A549 (cell line): ENCODE measurements around the gene XRCC2. TPM values are rescaled to one million over a fixed set of nuclear protein-coding genes. Genes with fewer than 3 reads are reported as not detected.
A peak's percentile ranks its signal among the peaks of the same experiment; 100 is the strongest.

ENCODE experiments used
- ATAC-seq, 2 experiments: fragments of 200-7000 bp in 1 of 2; fragments of >200 bp in 1 of 2; cut with Nextera tagmentation in 1 of 2; cut with Tn5 transposase in 1 of 2; 3 replicates each; pipeline versions ENCODE4 v1.8.0 to v1.9.1; 2018 to 2020; ENCODE audit warnings: mild to moderate bottlenecking in 1 of 2, moderate library complexity in 1 of 2
- CTCF ChIA-PET: fragments of 300-600 bp; sonication (Branson Sonifier 250); formaldehyde crosslinking; extraction: SDS; loops from one replicate; lab custom pipeline; 2021; ENCODE audit warnings: antibody characterized with exemption, inconsistent platforms; lab: Yijun Ruan, JAX
- POLR2A ChIA-PET: fragments of 350-600 bp; formaldehyde crosslinking; extraction: SDS; loops from one replicate; lab custom pipeline; 2021; ENCODE audit warnings: antibody characterized with exemption, inconsistent platforms; lab: Yijun Ruan, JAX
- DNase-seq, 2 experiments: peaks; one replicate each; pipeline versions ENCODE4 v3.0.0 to v3.0.0-alpha.2; 2011 to 2016; ENCODE audit warnings: low read depth in 1 of 2, low spot score in 1 of 2
- FAIRE-seq: peaks from 2 replicates; lab custom pipeline; 2011; peaks lifted over from hg19 to GRCh38; lab: Jason Lieb, UNC
- H3K27ac ChIP-seq, 2 experiments: fragments of >200 bp; sonication (Bioruptor Twin); formaldehyde crosslinking; 3 replicates each; pipeline ENCODE4 v1.5.1; 2016 to 2017
- H3K4me1 ChIP-seq: fragments of >200 bp; sonication (Bioruptor Twin); formaldehyde crosslinking; 3 replicates; pipeline ENCODE4 v1.6.1; 2016
- H3K4me2 ChIP-seq: fragments of >200 bp; sonication (Bioruptor Twin); formaldehyde crosslinking; 3 replicates; pipeline ENCODE4 v1.6.1; 2016
- H3K4me3 ChIP-seq: fragments of >200 bp; sonication (Bioruptor Twin); formaldehyde crosslinking; 3 replicates; pipeline ENCODE4 v1.5.1; 2016
- H3K9me3 ChIP-seq: fragments of >200 bp; sonication (Bioruptor Twin); formaldehyde crosslinking; 3 replicates; pipeline ENCODE4 v1.6.1; 2016
- BHLHE40 ChIP-seq: IDR thresholded peaks from 2 replicates; pipeline ENCODE4 v1.6.1; 2012; ENCODE audit warnings: low read depth, low read length, inconsistent platforms
- CBX8 ChIP-seq: fragments of 200-600 bp; sonication (generic); IDR thresholded peaks from 2 replicates; pipeline ENCODE4 v1.6.1; 2016
- CEBPB ChIP-seq, 2 experiments: fragments of >200 bp in 1 of 2; sonication (Bioruptor Twin) in 1 of 2; formaldehyde crosslinking in 1 of 2; IDR thresholded peaks; 2 replicates each; pipeline ENCODE4 v1.6.1; 2012 to 2016
- CHD2 ChIP-seq: fragments of 150-350 bp; IDR thresholded peaks from 2 replicates; pipeline ENCODE4 v1.6.1; 2014; ENCODE audit warnings: low read length; ENCODE audit not compliant: partially characterized antibody
- CHD4 ChIP-seq: fragments of 200-600 bp; sonication (generic); IDR thresholded peaks from 2 replicates; pipeline ENCODE4 v1.6.1; 2016; ENCODE audit warnings: antibody characterized with exemption, mild to moderate bottlenecking, borderline replicate concordance
- EHF ChIP-seq: fragments of 250-450 bp; sonication (Bioruptor Pico); IDR thresholded peaks from 2 replicates; pipeline ENCODE4 v1.5.0; 2020; ENCODE audit warnings: mild to moderate bottlenecking
- EHMT2 ChIP-seq: fragments of 200-600 bp; sonication (generic); IDR thresholded peaks from 2 replicates; pipeline ENCODE4 v1.6.1; 2016; ENCODE audit warnings: antibody characterized with exemption, low read depth, mild to moderate bottlenecking, moderate library complexity
- EP300 ChIP-seq, 2 experiments: fragments of >200 bp; sonication (Bioruptor Twin); formaldehyde crosslinking; IDR thresholded peaks; 2 replicates in 1 of 2; 3 replicates in 1 of 2; pipeline ENCODE4 v1.6.1; 2016 to 2017
- ESRRA ChIP-seq: fragments of 150-350 bp; IDR thresholded peaks from 2 replicates; pipeline ENCODE4 v1.6.1; 2014; ENCODE audit warnings: mild to moderate bottlenecking, low read length, borderline replicate concordance
- FOXS1 ChIP-seq: fragments of 250-450 bp; sonication (Bioruptor Pico); IDR thresholded peaks from 2 replicates; pipeline ENCODE4 v1.5.0; 2020; ENCODE audit warnings: mild to moderate bottlenecking, moderate library complexity
- GATA3 ChIP-seq: IDR thresholded peaks from 2 replicates; pipeline ENCODE4 v1.6.1; 2012; ENCODE audit warnings: borderline replicate concordance
- HEYL ChIP-seq: fragments of 250-450 bp; sonication (Bioruptor Pico); IDR thresholded peaks from 2 replicates; pipeline ENCODE4 v1.8.0; 2021; ENCODE audit warnings: mild to moderate bottlenecking, moderate library complexity
- HOXA7 ChIP-seq: fragments of 250-450 bp; sonication (Bioruptor Pico); IDR thresholded peaks from 2 replicates; pipeline ENCODE4 v1.5.0; 2020; ENCODE audit warnings: mild to moderate bottlenecking, moderate library complexity
- HOXB5 ChIP-seq: fragments of 250-450 bp; sonication (Bioruptor Pico); IDR thresholded peaks from 2 replicates; pipeline ENCODE4 v1.5.0; 2020; ENCODE audit warnings: mild to moderate bottlenecking, moderate library complexity
- JUNB ChIP-seq: fragments of >200 bp; sonication (Bioruptor Twin); formaldehyde crosslinking; IDR thresholded peaks from 2 replicates; pipeline ENCODE4 v1.6.1; 2016
- KDM1A ChIP-seq: fragments of 200-600 bp; sonication (generic); IDR thresholded peaks from 2 replicates; pipeline ENCODE4 v1.6.1; 2016; ENCODE audit warnings: low read depth, mild to moderate bottlenecking
- KDM5A ChIP-seq: fragments of 200-600 bp; sonication (generic); IDR thresholded peaks from 2 replicates; pipeline ENCODE4 v1.6.1; 2016; ENCODE audit warnings: antibody characterized with exemption, mild to moderate bottlenecking
- NPAS2 ChIP-seq: fragments of 250-450 bp; sonication (Bioruptor Pico); IDR thresholded peaks from 2 replicates; pipeline ENCODE4 v1.8.0; 2022; ENCODE audit warnings: mild to moderate bottlenecking, moderate library complexity, borderline replicate concordance
- NR3C1 ChIP-seq: fragments of >200 bp; sonication (Bioruptor Twin); formaldehyde crosslinking; IDR thresholded peaks from 3 replicates; pipeline ENCODE4 v1.6.1; 2017
- PHF8 ChIP-seq: fragments of 200-600 bp; sonication (generic); IDR thresholded peaks from 2 replicates; pipeline ENCODE4 v1.6.1; 2016; ENCODE audit warnings: low read depth, mild to moderate bottlenecking, antibody characterized with exemption, moderate library complexity, borderline replicate concordance
- POLR2A ChIP-seq: IDR thresholded peaks from 2 replicates; pipeline ENCODE4 v1.6.1; 2012; ENCODE audit warnings: mild to moderate bottlenecking, low read length
- POLR2AphosphoS2 ChIP-seq: conservative IDR thresholded peaks from 2 replicates; pipeline ENCODE4 v1.6.1; 2012; ENCODE audit warnings: low read length, improper control_type of control experiment, inconsistent platforms
- RARB ChIP-seq: fragments of 250-450 bp; sonication (Bioruptor Pico); IDR thresholded peaks from 2 replicates; pipeline ENCODE4 v1.8.0; 2021; ENCODE audit warnings: mild to moderate bottlenecking, moderate library complexity
- SMC3 ChIP-seq: fragments of >200 bp; sonication (Bioruptor Twin); formaldehyde crosslinking; IDR thresholded peaks from 3 replicates; pipeline ENCODE4 v1.6.1; 2018; ENCODE audit warnings: inconsistent platforms
- SREBF2 ChIP-seq: fragments of 450-650 bp; IDR thresholded peaks from 2 replicates; pipeline ENCODE4 v1.6.1; 2014; ENCODE audit warnings: mild to moderate bottlenecking, moderate library complexity
- WGBS: methylation state at CpG from one replicate; pipeline ENCODE4 v1.1.6; 2017; ENCODE audit errors: missing lambda C conversion rate; 5-methylcytosine and 5-hydroxymethylcytosine counted together
- polyA plus RNA-seq, 4 experiments: library from polyadenylated mRNA; depleted of rRNA in 3 of 4; stranded (reverse); fragments of >200 nt; fragmentation: RNase III in 1 of 4; extraction: RNeasy Plus Mini Kit Qiagen cat#74134 plus additional on column Dnase treatment in 1 of 4; gene quantifications; 2 replicates in 3 of 4; 3 replicates in 1 of 4; pipeline ENCODE4 v1.2.3, GENCODE V29; 2011 to 2017
- TF ChIP-seq, protein P1 (sequence below): fragments of 250-450 bp; sonication (Bioruptor Pico); IDR thresholded peaks from 2 replicates; pipeline ENCODE4 v1.5.0; 2021; ENCODE audit warnings: mild to moderate bottlenecking, moderate library complexity, borderline replicate concordance
- TF ChIP-seq, protein P2 (sequence below): IDR thresholded peaks from 2 replicates; pipeline ENCODE4 v1.6.1; 2012; ENCODE audit warnings: low read depth, borderline replicate concordance
- TF ChIP-seq, protein P3 (sequence below): fragments of 200-600 bp; sonication (generic); IDR thresholded peaks from 2 replicates; pipeline ENCODE4 v1.6.1; 2016; ENCODE audit warnings: antibody characterized with exemption, mild to moderate bottlenecking, moderate library complexity
- TF ChIP-seq, protein P4 (sequence below): fragments of >200 bp; sonication (Bioruptor Twin); formaldehyde crosslinking; IDR thresholded peaks from 3 replicates; pipeline ENCODE4 v1.6.1; 2016
- TF ChIP-seq, protein P5 (sequence below): fragments of 150-350 bp; IDR thresholded peaks from 2 replicates; pipeline ENCODE4 v1.6.1; 2014; ENCODE audit warnings: low read depth, mild to moderate bottlenecking, low read length
- TF ChIP-seq, protein P6 (sequence below): fragments of >200 bp; sonication (Bioruptor Twin); formaldehyde crosslinking; IDR thresholded peaks from 2 replicates; pipeline ENCODE4 v1.6.1; 2016
- TF ChIP-seq, protein P7 (sequence below): IDR thresholded peaks from 2 replicates; pipeline ENCODE4 v1.6.1; 2012

Gene XRCC2
- polyA plus RNA-seq, 2 of the 4 experiments (the other 2 are of a cell fraction) = 12.3 to 13.1 TPM

DNA sequence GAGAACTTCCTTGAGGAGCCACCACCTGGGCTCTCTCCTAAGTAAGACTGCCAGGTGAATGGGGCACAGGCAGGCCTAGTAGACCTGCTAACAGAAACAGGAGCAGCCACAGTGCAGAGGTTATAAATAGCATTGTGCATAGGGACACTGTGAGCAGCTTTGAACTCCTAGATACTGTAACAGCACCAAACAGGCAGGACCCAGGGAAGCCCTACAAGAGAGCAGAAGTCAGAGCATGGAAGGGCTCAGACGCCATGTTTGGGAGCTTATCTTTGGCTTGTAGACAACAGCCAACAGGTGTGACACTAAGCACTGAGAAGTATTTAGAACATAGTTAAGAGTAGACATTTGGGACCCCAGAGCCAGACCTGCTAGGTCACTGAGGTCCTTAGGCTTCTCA is 14.5 kb downstream of the XRCC2 start:
- TF ChIP-seq HOXA7 (CRISPR knock-in tag) = no peak
- TF ChIP-seq SREBF2 = no peak
- no peak for TF ChIP-seq KDM5A
- no peak for TF ChIP-seq FOXS1 (CRISPR knock-in tag)
- TF ChIP-seq CEBPB (IDR thresholded peaks at IDR 0.05) = no peak
- TF ChIP-seq, protein P1, sequence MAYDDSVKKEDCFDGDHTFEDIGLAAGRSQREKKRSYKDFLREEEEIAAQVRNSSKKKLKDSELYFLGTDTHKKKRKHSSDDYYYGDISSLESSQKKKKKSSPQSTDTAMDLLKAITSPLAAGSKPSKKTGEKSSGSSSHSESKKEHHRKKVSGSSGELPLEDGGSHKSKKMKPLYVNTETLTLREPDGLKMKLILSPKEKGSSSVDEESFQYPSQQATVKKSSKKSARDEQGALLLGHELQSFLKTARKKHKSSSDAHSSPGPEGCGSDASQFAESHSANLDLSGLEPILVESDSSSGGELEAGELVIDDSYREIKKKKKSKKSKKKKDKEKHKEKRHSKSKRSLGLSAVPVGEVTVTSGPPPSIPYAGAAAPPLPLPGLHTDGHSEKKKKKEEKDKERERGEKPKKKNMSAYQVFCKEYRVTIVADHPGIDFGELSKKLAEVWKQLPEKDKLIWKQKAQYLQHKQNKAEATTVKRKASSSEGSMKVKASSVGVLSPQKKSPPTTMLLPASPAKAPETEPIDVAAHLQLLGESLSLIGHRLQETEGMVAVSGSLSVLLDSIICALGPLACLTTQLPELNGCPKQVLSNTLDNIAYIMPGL = no peak
- TF ChIP-seq, protein P2, sequence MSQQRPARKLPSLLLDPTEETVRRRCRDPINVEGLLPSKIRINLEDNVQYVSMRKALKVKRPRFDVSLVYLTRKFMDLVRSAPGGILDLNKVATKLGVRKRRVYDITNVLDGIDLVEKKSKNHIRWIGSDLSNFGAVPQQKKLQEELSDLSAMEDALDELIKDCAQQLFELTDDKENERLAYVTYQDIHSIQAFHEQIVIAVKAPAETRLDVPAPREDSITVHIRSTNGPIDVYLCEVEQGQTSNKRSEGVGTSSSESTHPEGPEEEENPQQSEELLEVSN = no peak
- no peak for TF ChIP-seq POLR2A
- no peak for TF ChIP-seq NPAS2 (CRISPR knock-in tag)
- TF ChIP-seq CBX8 = no peak
- TF ChIP-seq HOXB5 (CRISPR knock-in tag) = no peak
- TF ChIP-seq, protein P3, sequence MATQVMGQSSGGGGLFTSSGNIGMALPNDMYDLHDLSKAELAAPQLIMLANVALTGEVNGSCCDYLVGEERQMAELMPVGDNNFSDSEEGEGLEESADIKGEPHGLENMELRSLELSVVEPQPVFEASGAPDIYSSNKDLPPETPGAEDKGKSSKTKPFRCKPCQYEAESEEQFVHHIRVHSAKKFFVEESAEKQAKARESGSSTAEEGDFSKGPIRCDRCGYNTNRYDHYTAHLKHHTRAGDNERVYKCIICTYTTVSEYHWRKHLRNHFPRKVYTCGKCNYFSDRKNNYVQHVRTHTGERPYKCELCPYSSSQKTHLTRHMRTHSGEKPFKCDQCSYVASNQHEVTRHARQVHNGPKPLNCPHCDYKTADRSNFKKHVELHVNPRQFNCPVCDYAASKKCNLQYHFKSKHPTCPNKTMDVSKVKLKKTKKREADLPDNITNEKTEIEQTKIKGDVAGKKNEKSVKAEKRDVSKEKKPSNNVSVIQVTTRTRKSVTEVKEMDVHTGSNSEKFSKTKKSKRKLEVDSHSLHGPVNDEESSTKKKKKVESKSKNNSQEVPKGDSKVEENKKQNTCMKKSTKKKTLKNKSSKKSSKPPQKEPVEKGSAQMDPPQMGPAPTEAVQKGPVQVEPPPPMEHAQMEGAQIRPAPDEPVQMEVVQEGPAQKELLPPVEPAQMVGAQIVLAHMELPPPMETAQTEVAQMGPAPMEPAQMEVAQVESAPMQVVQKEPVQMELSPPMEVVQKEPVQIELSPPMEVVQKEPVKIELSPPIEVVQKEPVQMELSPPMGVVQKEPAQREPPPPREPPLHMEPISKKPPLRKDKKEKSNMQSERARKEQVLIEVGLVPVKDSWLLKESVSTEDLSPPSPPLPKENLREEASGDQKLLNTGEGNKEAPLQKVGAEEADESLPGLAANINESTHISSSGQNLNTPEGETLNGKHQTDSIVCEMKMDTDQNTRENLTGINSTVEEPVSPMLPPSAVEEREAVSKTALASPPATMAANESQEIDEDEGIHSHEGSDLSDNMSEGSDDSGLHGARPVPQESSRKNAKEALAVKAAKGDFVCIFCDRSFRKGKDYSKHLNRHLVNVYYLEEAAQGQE = no peak
- no peak for TF ChIP-seq EHF (CRISPR knock-in tag)
- no peak for TF ChIP-seq NR3C1
- TF ChIP-seq SMC3 = no peak
- TF ChIP-seq HEYL (CRISPR knock-in tag) = no peak
- TF ChIP-seq KDM1A = no peak
- no peak for TF ChIP-seq PHF8
- TF ChIP-seq, all 56 proteins: peak for 0
- ChIA-PET POLR2A (no interaction called here), CTCF (interaction anchor here (1.5 kb wide), 1 partner anchor 10 kb away, joined by 5 read pairs; no protein-coding TSS in a partner anchor)
- FAIRE-seq (no peak), ATAC-seq (peak in 1 of 2 experiments; percentile 37; a peak in 1 of 6 replicates), DNase-seq (no peak)
- 86% methylated on average over 1 of the region's 1 CpG for WGBS
- Histone ChIP-seq H3K4me1 (no peaks in the 10 kb centered on the region), H3K4me3 (no peak overlapping the region), H3K4me2 (no peak overlapping the region), H3K9me3 (no peaks in the 10 kb centered on the region), H3K27ac (no peak overlapping the region)

DNA sequence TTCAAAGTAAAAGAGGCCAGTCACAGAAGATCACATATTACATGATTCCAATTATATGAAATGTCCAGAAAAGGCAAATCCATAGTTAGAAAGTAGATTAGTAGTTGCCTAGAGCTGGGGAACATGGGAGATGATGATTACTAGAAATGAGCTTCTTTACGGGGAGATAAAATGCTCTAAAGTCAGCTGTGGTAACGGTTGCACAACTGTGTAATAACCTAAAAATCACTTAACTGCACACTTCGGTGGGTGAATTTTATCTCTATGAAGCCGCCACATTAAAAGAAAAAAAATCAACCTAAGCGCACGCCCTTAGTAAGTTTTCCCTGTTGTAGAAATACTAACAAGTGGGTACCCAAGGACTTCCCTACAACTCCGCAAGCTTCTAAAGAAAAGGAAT is 15.9 kb downstream of the XRCC2 start:
- ATAC-seq (no peak), FAIRE-seq (no peak), DNase-seq (no peak)
- POLR2A ChIA-PET = no interaction called here
- H3K4me2 ChIP-seq = no peak overlapping the region
- H3K9me3 ChIP-seq = no peaks in the 10 kb centered on the region
- CTCF ChIA-PET = interaction anchor here (0.6 to 1.5 kb wide), 3 partner anchors 11 to 300 kb away, joined by 3 to 5 read pairs (median 3); no protein-coding TSS in a partner anchor
- no peak overlapping the region for H3K4me3 ChIP-seq
- no peak overlapping the region for H3K27ac ChIP-seq
- H3K4me1 ChIP-seq = no peaks in the 10 kb centered on the region
- 93% methylated on average over 7 of the region's 7 CpGs for WGBS
- no peak for TF ChIP-seq KDM1A
- TF ChIP-seq NPAS2 (CRISPR knock-in tag) = no peak
- TF ChIP-seq EHMT2 = no peak
- no peak for TF ChIP-seq RARB (CRISPR knock-in tag)
- TF ChIP-seq CHD2 = no peak
- no peak for TF ChIP-seq JUNB
- TF ChIP-seq, protein P4, sequence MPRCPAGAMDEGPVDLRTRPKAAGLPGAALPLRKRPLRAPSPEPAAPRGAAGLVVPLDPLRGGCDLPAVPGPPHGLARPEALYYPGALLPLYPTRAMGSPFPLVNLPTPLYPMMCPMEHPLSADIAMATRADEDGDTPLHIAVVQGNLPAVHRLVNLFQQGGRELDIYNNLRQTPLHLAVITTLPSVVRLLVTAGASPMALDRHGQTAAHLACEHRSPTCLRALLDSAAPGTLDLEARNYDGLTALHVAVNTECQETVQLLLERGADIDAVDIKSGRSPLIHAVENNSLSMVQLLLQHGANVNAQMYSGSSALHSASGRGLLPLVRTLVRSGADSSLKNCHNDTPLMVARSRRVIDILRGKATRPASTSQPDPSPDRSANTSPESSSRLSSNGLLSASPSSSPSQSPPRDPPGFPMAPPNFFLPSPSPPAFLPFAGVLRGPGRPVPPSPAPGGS = no peak
- TF ChIP-seq BHLHE40 = no peak
- no peak for TF ChIP-seq POLR2AphosphoS2
- TF ChIP-seq EP300 (IDR thresholded peaks at IDR 0.05) = no peak
- no peak for TF ChIP-seq CHD4
- TF ChIP-seq, protein P5, sequence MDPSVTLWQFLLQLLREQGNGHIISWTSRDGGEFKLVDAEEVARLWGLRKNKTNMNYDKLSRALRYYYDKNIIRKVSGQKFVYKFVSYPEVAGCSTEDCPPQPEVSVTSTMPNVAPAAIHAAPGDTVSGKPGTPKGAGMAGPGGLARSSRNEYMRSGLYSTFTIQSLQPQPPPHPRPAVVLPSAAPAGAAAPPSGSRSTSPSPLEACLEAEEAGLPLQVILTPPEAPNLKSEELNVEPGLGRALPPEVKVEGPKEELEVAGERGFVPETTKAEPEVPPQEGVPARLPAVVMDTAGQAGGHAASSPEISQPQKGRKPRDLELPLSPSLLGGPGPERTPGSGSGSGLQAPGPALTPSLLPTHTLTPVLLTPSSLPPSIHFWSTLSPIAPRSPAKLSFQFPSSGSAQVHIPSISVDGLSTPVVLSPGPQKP = no peak
- TF ChIP-seq, protein P6, sequence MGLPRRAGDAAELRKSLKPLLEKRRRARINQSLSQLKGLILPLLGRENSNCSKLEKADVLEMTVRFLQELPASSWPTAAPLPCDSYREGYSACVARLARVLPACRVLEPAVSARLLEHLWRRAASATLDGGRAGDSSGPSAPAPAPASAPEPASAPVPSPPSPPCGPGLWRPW = no peak
- TF ChIP-seq CEBPB (IDR thresholded peaks at IDR 0.05) = no peak
- TF ChIP-seq ESRRA = no peak
- TF ChIP-seq GATA3 = no peak
- TF ChIP-seq, protein P7, sequence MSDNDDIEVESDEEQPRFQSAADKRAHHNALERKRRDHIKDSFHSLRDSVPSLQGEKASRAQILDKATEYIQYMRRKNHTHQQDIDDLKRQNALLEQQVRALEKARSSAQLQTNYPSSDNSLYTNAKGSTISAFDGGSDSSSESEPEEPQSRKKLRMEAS = no peak
